Stomach (tissue), 9 donors: ENCODE measurements around the gene ARMC3. TPM values are rescaled to one million over a fixed set of nuclear protein-coding genes. Genes with fewer than 3 reads are reported as not detected.

Experiments used
- DNase-seq, 2 donors: peaks; one replicate each; pipeline versions ENCODE4 v3.0.0 to v3.0.0-alpha.2; 2013 to 2019
- H3K27ac ChIP-seq, 5 donors: fragments of 200-600 bp in 4 of 5; sonication (generic) in 4 of 5; one replicate each; pipeline ENCODE4 v1.5.1; 2013 to 2019; ENCODE audit warnings: mild to moderate bottlenecking in 1 of 5, moderate library complexity in 1 of 5
- H3K27me3 ChIP-seq, 3 donors: fragments of 200-600 bp; sonication (generic); one replicate each; pipeline ENCODE4 v1.5.1; 2017 to 2019; ENCODE audit warnings: mixed run types in 1 of 3
- H3K36me3 ChIP-seq, 4 donors: fragments of 200-600 bp; sonication (generic); 1 replicate in 3 of 4; 2 replicates in 1 of 4; pipeline ENCODE4 v1.5.1; 2016 to 2019
- H3K4me1 ChIP-seq, 4 donors: fragments of 200-600 bp; sonication (generic); one replicate each; pipeline ENCODE4 v1.5.1; 2016 to 2019
- H3K4me3 ChIP-seq, 4 donors: fragments of 200-600 bp; sonication (generic) in 3 of 4; one replicate each; pipeline ENCODE4 v1.5.1; 2016 to 2019; ENCODE audit warnings: mild to moderate bottlenecking in 1 of 4
- H3K9me3 ChIP-seq, 4 donors: fragments of 200-600 bp; sonication (generic); one replicate each; pipeline ENCODE4 v1.5.1; 2016 to 2019
- EP300 ChIP-seq: sonication (generic); formaldehyde crosslinking; IDR thresholded peaks from one replicate; pipeline ENCODE4 v1.6.1; 2017; ENCODE audit warnings: antibody characterized with exemption
- POLR2A ChIP-seq, 4 donors: fragments of 450-650 bp; IDR thresholded peaks; one replicate each; pipeline ENCODE4 v1.6.1; 2016; ENCODE audit warnings: antibody characterized with exemption in 4 of 4, control low read depth in 2 of 4, mild to moderate bottlenecking in 1 of 4, moderate library complexity in 1 of 4
- POLR2AphosphoS5 ChIP-seq, 3 donors: sonication (generic); formaldehyde crosslinking; IDR thresholded peaks; one replicate each; pipeline ENCODE4 v1.6.1; 2016; ENCODE audit warnings: antibody characterized with exemption in 3 of 3
- WGBS, 5 donors: extraction: QIAGEN DNeasy Blood & Tissue Kit in 3 of 5; methylation state at CpG; one replicate each; pipeline versions ENCODE4 v1.1.5 to v1.1.7; 2013 to 2018; 5-methylcytosine and 5-hydroxymethylcytosine counted together
- intact Hi-C: fragments of 100-400 bp; cut with DNase I; formaldehyde crosslinking; loops from one replicate; pipeline ENCODE4 v1.15.1; 2023; ENCODE audit warnings: low total_unique reads
- polyA plus RNA-seq, 3 donors: library from polyadenylated mRNA; stranded (reverse); fragments of 200-250 nt; gene quantifications; one replicate each; pipeline ENCODE4 v1.2.3, GENCODE V29; 2013
- total RNA-seq, 5 donors: library from RNA; depleted of rRNA; stranded (reverse); fragments of >200 nt; gene quantifications; one replicate each; pipeline versions ENCODE4 v1.1.0 to v1.2.3, GENCODE V29; 2014 to 2016
- TF ChIP-seq, protein P1 (sequence below), 7 experiments: fragments of 450-650 bp in 4 of 7; fragments of 200-600 bp in 3 of 7; sonication (generic) in 3 of 7; IDR thresholded peaks; one replicate each; pipeline ENCODE4 v1.5.1; 2016 to 2019; ENCODE audit warnings: antibody characterized with exemption in 7 of 7, control low read depth in 2 of 7, mild to moderate bottlenecking in 1 of 7
- donor health status: healthy with polysubstance abuse.
- donor health status: Bipolar disorder and iron deficiency.
- donor health status: healthy.

ARMC3 gene
- total and polyA plus RNA-seq, 8 donors, result not detected

DNA sequence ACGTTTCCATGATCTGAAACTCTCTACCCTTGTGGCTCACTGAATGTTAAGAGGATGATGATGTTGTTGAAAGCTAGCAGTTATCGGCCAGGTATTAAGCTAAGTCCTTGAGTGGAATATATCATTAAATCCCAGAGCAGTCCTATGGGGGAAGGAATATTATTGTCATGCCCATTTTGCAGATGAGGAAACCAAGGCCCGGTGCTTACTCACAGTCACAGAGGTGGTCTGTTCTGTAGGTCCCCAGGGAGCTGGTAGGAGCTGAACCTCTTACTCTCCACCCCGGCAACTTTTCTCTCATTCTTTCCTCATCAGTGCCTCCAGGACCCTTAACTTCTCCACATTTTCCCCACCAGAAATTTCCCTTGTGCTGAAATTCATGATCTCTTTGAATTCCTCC is 62.6 kb downstream of the ARMC3 start:
- Histone ChIP-seq H3K4me3 (no peak overlapping the region), H3K27me3 (peaks cover 0 to 3% (median 0%) of the 10 kb centered on the region in 3 donors), H3K9me3 (no peaks in the 10 kb centered on the region), H3K36me3 (no peaks in the 10 kb centered on the region), H3K27ac (no peak overlapping the region), H3K4me1 (peaks cover 0 to 27% (median 10%) of the 10 kb centered on the region in 4 donors)
- DNase-seq, result no peak
- TF ChIP-seq POLR2AphosphoS5 (IDR thresholded peaks at IDR 0.05), result no peak
- no peak for TF ChIP-seq EP300
- no peak for TF ChIP-seq POLR2A (IDR thresholded peaks at IDR 0.05)
- TF ChIP-seq, protein P1, sequence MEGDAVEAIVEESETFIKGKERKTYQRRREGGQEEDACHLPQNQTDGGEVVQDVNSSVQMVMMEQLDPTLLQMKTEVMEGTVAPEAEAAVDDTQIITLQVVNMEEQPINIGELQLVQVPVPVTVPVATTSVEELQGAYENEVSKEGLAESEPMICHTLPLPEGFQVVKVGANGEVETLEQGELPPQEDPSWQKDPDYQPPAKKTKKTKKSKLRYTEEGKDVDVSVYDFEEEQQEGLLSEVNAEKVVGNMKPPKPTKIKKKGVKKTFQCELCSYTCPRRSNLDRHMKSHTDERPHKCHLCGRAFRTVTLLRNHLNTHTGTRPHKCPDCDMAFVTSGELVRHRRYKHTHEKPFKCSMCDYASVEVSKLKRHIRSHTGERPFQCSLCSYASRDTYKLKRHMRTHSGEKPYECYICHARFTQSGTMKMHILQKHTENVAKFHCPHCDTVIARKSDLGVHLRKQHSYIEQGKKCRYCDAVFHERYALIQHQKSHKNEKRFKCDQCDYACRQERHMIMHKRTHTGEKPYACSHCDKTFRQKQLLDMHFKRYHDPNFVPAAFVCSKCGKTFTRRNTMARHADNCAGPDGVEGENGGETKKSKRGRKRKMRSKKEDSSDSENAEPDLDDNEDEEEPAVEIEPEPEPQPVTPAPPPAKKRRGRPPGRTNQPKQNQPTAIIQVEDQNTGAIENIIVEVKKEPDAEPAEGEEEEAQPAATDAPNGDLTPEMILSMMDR (IDR thresholded peaks at IDR 0.05), result no peak
- WGBS, 5 donors, result 93 to 97% (median 95%) methylated on average over 4 of the region's 4 CpGs
- intact Hi-C loops, result no loop called here

DNA sequence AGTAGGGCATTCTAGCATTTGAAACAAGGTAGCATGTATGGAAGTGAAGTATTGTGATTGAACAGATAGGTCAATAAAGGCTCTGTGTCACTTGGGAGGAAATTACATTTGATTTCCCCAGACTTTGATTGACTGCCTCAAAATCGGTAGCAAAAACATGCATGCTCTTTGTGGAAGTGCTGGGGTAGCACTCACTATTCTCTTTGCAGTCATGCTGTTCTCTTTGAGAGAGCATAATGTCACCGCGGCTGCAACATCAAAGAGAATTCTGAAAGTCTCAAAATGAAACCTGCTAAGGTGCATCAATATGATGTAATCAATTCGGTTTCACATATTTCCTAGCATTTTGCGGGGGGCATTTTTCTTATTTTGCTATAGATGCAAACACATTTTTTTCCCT is 64.2 kb downstream of the ARMC3 start:
- intact Hi-C loops, result no loop called here
- no peaks in the 10 kb centered on the region for H3K36me3 ChIP-seq
- H3K27me3 ChIP-seq, result peaks cover 0 to 11% (median 0%) of the 10 kb centered on the region in 3 donors
- no peak for DNase-seq
- no peak for TF ChIP-seq POLR2AphosphoS5 (IDR thresholded peaks at IDR 0.05)
- TF ChIP-seq POLR2A (IDR thresholded peaks at IDR 0.05), result no peak
- TF ChIP-seq, protein P1 (IDR thresholded peaks at IDR 0.05), result no peak
- TF ChIP-seq EP300, result no peak
- no peaks in the 10 kb centered on the region for H3K9me3 ChIP-seq
- no peak overlapping the region for H3K4me3 ChIP-seq
- H3K4me1 ChIP-seq, result peaks cover 0 to 16% (median 5%) of the 10 kb centered on the region in 4 donors
- 39 to 53% (median 47%) methylated on average over 5 of the region's 5 CpGs for WGBS, 5 donors
- H3K27ac ChIP-seq, result no peak overlapping the region

DNA sequence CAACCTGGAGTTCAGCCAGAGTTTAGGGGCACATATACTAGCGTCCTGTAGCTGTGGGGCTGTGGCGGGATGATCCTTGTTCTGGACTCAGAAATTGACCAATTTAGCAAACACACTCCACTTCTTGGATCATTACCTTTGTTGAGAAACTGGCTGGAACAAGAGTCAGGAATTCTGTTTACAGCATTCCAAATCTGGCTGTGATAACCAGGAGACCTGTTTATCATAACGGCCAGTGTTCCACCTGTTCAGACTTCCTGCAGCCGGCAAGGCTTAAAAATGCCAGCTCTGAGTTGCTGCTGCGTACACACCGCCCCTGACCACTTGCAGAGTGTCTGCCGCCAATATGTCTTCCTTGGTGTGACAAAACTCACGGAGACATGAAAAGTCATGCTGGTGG is 64.8 kb downstream of the ARMC3 start:
- H3K27ac ChIP-seq, result no peak overlapping the region
- TF ChIP-seq POLR2A (IDR thresholded peaks at IDR 0.05), result no peak
- TF ChIP-seq, protein P1 (IDR thresholded peaks at IDR 0.05), result no peak
- TF ChIP-seq EP300, result no peak
- no peak for TF ChIP-seq POLR2AphosphoS5 (IDR thresholded peaks at IDR 0.05)
- WGBS, 5 donors, result 22 to 52% (median 49%) methylated on average over 8 of the region's 8 CpGs
- peaks cover 0 to 12% (median 0%) of the 10 kb centered on the region in 3 donors for H3K27me3 ChIP-seq
- intact Hi-C loops, result no loop called here
- no peak overlapping the region for H3K4me3 ChIP-seq
- H3K36me3 ChIP-seq, result no peaks in the 10 kb centered on the region
- no peaks in the 10 kb centered on the region for H3K9me3 ChIP-seq
- peaks cover 0 to 16% (median 4%) of the 10 kb centered on the region in 4 donors for H3K4me1 ChIP-seq
- DNase-seq, result no peak

DNA sequence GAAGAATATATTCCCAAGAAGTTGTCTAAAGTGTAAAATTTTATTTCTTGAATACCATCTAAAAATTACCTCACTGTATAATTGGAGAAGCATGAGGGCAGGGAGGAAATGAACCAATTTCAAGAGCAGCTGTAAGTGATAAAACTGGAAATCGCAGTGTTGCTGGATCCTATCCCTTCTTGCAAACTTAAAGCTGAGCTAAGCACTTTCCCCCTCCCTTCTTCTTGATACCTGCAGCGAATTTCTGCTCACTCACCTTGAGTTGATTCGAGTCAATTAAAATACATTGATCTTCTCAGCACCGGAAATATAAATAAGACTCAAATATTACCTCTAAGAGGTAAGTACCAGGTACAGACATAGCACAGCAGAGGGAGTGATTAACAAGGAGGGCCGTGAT is 65.5 kb downstream of the ARMC3 start:
- Histone ChIP-seq H3K4me1 (peaks cover 0 to 14% (median 4%) of the 10 kb centered on the region in 4 donors), H3K9me3 (no peaks in the 10 kb centered on the region), H3K36me3 (no peaks in the 10 kb centered on the region), H3K27ac (no peak overlapping the region), H3K4me3 (no peak overlapping the region), H3K27me3 (peaks cover 0 to 12% (median 0%) of the 10 kb centered on the region in 3 donors)
- no peak for DNase-seq
- intact Hi-C loops, result no loop called here
- TF ChIP-seq POLR2A (IDR thresholded peaks at IDR 0.05), result no peak
- TF ChIP-seq POLR2AphosphoS5 (IDR thresholded peaks at IDR 0.05), result no peak
- TF ChIP-seq, protein P1 (IDR thresholded peaks at IDR 0.05), result no peak
- TF ChIP-seq EP300, result no peak
- WGBS, 5 donors, result 79 to 83% (median 80%) methylated on average over 5 of the region's 5 CpGs
